NCI-H82 (cell line): Measurements from ENCODE around the gene CUL4A.

Experiments
- DNase-seq: peaks from one replicate; lab custom pipeline; 2025; lab: John Stamatoyannopoulos, UW

The CUL4A gene

DNA sequence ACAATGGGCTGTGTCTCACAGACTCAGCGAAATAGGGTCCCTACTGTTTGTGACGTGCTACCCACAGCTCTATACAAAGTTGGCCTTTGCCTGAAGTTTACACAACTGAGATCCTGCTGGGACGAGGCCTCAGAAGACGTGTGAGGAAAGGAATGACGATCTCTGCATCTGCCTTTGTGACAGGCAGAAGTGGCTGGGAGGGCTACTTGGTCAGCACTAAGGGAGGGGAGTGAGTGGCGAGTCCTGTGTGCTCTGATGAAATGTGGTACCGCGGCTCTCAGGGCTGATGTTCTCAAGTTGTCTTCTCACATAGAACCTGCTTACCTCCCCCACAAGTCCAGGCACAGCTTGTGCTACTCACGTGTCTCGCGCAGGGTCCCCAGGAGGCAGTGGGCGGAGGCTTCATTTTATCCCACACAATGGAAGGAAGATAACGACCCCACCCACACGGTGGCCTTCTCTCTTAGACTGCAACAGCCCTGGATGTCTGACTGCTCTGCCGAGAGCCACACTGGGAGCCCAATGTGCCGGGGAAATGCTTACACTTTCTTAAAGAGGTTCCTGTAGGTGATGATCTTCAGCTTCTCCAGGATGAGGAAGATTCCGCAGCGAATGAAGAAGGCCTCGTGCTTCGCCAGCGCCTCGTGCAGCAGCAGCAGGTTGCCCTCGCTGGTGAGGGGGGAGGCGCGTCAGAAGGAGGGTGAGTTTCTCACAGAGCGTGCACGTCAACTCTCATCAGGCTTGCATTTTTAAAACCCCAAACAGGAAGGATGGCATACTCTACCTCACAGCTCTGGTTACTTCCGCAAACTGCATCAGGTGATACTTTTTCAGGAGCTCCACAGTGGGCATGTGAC, 29.8 kb upstream of the CUL4A start:
- DNase-seq: no peak

DNA sequence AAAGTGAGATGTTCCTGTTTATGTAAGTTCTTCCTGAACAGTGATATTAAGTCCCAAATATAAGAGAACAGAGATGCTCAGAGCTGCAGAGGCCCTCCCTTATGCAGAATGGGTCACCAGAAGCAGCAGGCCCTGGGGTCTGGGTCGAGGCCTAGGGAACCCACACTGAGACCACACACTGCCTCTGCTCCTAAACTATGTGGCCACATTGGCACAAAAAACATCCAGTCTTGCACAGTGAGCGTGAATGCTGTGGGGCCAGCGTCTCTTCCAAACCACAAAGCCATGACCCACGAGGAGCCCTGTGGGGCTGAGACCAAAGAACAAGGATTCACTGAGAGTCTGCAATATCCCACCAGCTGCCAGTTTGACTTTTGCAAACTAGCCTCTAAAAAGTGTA, 27.4 kb upstream of the CUL4A start:
- no peak for DNase-seq

DNA sequence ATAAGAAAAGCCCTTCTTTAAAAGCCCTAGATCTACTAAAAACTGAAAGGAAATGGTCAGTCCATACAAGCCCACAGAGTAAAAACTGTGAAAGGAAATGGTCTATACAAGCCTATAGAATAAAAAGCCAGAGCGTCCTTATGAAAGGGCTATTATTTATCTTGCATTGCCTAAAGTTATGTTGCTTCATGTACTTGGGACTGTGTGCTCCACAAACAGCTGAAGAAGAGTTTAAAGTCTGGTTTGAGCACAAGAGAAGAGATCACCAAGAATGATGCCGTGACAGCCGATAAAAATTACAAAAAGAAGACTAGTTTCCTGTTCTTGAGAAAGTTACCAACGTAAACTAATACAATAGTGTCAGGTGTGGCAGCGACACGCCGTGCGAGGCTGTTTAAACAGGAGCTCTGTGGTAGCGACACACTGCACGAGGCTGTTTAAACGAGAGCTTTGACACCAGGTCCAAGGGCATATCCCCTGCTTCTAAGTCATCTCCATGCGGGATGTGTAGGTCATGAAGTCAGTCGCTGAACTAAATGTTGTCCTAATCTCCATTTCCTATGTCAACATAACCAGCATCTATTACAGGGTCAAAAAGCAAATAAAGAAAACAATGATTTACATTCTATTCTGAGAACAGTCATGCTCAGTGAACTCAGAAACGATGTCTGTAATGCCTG, 25.8 kb upstream of the CUL4A start:
- no peak for DNase-seq

GRCh38 chr13:113184568-113185440, 24.6 kb upstream of the CUL4A start:
- DNase-seq: no peak

GRCh38 chr13:113186061-113186900, 23.1 kb upstream of the CUL4A start:
- DNase-seq: no peak

DNA sequence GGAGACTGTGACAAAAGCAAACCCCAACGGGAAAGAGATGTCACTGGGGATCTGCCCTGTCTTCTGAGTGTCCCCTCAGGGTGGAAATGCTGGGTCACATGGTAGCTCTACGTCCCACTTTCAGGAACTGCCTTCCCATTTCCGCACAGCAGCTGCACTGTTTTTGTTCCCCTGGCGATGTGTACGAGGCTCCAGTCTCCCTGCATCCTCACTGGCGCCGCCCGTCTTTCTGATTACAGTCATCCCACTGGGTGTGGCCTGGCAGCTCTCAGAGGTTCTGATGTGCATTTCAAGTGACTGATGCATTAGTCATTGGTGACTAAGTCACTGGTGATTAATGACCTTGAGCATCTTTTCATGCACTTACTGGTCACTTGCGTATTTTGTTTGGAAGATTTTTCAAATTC, 22.1 kb upstream of the CUL4A start:
- no peak for DNase-seq

- DNase-seq: no peak
Observed at GRCh38 chr13:113187883-113188665, 21.3 kb upstream of the CUL4A start.

DNA sequence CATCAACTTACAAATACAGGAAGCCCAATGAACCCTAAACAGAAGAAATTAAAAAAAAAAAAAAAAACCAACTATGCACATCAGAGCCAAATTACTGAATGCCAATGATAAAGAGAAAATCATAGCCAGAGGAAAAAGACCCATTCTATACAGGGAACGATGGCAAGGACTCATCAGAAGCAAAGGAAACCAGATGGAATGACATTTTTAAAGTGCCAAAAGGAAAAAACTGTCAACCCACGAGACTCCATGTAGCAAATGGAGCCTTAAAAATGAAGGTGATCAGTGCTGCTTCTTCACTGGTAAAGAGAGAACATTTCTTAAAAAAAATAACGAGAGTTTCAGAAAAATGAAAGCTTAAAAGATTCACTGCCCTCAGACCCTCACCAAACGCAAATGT, 19.2 kb upstream of the CUL4A start:
- DNase-seq: no peak

DNA sequence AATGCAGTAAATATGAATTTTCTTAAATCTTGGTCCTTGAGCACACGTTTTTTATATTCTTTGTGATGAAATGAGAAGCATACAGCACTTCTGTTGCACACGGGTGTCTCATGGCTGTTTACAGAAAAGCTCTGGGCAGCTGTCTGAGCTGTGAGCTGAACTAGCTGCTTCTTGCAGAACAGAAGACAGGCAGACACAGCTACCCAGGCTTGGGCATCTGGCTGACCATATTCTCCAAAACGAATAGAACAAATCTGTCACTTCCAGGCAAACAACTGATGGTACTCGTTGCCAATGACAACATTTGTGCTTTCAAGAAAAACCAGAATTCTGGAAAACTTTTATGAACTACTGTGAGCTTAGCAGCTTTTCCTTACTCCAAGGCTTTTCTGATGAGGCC, 17.1 kb upstream of the CUL4A start:
- no peak for DNase-seq

GRCh38 chr13:113192902-113193301, 16.5 kb upstream of the CUL4A start:
- no peak for DNase-seq

GRCh38 chr13:113195360-113195759, 14.1 kb upstream of the CUL4A start:
- no peak for DNase-seq

DNA sequence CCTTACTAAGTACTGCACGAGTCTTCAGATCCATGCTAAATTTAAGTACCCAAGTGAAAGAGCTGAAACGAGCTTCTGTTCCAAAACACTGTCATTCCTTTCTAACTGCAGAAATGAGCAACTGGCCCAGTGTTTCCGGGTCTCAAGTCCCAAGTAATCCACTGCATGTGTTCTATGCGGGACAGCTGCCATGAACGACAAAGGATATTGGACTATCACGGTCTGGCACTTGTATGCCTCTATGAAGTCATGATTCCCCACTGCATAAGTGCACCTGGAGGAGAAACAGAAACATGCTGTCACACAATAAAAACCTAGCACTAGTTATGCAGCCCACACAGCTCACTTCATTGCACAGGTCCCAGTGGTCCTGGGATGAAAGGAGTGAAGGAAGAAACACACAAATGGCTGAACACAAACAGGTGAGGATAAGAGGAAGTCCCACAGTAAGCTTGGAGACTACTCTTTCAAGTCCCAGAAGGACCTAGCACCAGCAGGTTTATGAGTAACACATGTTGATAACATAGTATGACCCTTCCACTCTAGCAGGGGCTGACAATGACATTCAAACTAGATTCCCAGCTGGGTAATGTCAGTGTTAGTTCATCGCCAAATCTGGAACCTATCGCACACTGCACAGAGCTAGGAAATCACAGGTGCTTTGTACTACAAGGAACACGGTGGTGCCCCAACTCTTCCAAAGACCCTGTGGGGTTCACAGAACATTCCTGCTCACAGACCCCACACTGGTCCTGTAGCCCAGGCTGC, 12.3 kb upstream of the CUL4A start:
- DNase-seq: no peak

GRCh38 chr13:113201815-113202214, 7.6 kb upstream of the CUL4A start:
- DNase-seq: no peak

- DNase-seq: peak; percentile 17
Observed at GRCh38 chr13:113202912-113203311, 6.5 kb upstream of the CUL4A start.

DNA sequence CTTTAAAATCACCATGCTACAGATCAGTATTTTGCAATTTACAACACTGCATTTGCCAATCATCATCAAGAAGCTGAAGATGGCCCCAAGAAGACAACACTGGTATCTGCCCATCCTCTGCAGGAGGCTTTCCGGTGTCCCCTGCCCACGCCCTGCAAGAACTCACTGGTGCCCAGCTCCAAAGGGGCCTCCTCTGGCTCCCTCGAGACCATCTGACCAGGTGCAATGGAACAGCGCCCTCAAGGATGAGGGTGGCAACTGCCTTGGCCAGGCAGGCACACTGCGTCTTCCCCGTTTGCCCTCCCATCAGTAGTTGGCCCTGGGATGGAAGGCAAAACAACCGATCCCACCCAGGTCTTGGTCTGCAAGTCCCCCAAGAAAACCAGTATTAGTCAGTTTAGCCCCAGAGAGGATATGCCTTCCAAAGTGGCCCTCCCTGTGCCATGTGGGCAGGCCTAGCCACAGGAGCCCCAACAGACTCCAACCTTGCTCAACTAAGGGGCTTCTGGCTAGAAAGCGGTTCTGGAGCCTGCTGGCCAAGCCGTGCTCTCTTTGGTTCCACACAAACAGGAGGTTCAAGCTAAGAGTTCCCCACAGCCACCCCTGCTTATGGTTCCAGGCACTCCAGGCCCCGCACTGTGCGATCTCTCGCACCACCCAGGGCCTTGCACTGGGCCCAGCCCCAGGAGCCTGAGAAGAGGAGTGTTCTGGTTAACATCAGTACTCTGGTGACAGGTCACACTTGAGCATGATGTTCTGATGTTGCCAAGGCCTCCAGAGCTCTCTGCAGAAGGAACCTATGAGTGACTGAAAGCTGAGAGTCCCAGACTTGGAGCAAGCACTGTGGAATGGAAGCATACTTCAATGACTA, 5.7 kb upstream of the CUL4A start:
- DNase-seq: no peak

GRCh38 chr13:113204378-113204734, 5.1 kb upstream of the CUL4A start:
- no peak for DNase-seq

GRCh38 chr13:113205428-113205931, 3.9 kb upstream of the CUL4A start:
- no peak for DNase-seq

DNA sequence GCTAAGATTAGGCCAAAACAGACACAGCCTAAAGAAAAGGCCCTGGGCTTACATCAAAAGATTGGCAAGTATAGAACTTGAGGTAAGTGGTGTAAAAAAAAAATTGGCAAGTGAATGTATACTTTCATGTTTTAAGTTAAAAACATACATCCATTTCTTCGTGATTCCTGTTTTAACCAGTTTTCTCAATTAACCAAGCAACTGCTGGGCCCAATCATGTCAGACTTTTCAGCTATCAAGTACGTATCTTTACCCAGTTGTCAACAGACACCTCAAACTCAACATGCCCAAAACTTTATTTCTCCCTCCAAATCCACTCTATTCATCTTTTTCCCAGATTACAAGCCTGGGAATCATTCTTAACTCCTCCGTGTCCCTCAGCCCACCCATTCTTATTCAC, 2.0 kb upstream of the CUL4A start:
- DNase-seq: no peak

GRCh38 chr13:113207890-113208420, 1.5 kb upstream of the CUL4A start:
- peak; percentile 57 for DNase-seq
